CD4-positive, alpha-beta T cell (primary cell): Measurements from ENCODE around the gene SYNRG. TPM values are rescaled to one million over a fixed set of nuclear protein-coding genes. Genes with fewer than 3 reads are reported as not detected.

Experiments used
- ATAC-seq: fragments of 200-7000 bp; cut with Tn5 transposase; one replicate; pipeline ENCODE4 v1.10.0; 2022; ENCODE audit warnings: mild to moderate bottlenecking; ENCODE audit not compliant: poor library complexity
- CTCF ChIA-PET: fragments of 350-600 bp; sonication (Branson Sonifier 250); formaldehyde crosslinking; loops from one replicate; lab custom pipeline; 2021; ENCODE audit warnings: antibody characterized with exemption, inconsistent platforms; lab: Charles Lee
- POLR2A ChIA-PET: fragments of 350-600 bp; sonication (Branson Sonifier 250); formaldehyde crosslinking; loops from one replicate; lab custom pipeline; 2021; ENCODE audit warnings: antibody characterized with exemption, inconsistent platforms; lab: Charles Lee
- DNase-seq, 14 experiments: peaks; one replicate each; pipeline ENCODE4 v3.0.0-alpha.2; 2013 to 2020; ENCODE audit warnings: mixed read lengths in 2 of 14
- H3K27ac ChIP-seq, 2 donors: one replicate each; pipeline versions ENCODE4 v1.5.1 to v1.7.0; 2013; ENCODE audit warnings: low read length in 2 of 2, low read depth in 1 of 2, mild to moderate bottlenecking in 1 of 2
- H3K27me3 ChIP-seq, 2 experiments: 1 replicate in 1 of 2; 2 replicates in 1 of 2; pipeline versions ENCODE4 v1.6.1 to v1.7.0; 2013; ENCODE audit warnings: low read length in 2 of 2, control low read depth in 1 of 2, mild to moderate bottlenecking in 1 of 2, moderate library complexity in 1 of 2; ENCODE audit not compliant: insufficient read depth in 2 of 2, control insufficient read depth in 1 of 2
- H3K36me3 ChIP-seq: one replicate; pipeline ENCODE4 v1.6.1; 2013; ENCODE audit warnings: low read length, control low read depth; ENCODE audit not compliant: insufficient read depth
- H3K4me1 ChIP-seq: one replicate; pipeline ENCODE4 v1.6.1; 2013; ENCODE audit warnings: low read length, control low read depth; ENCODE audit not compliant: insufficient read depth
- H3K4me3 ChIP-seq: one replicate; pipeline ENCODE4 v1.5.1; 2013; ENCODE audit warnings: mild to moderate bottlenecking, low read length, moderate library complexity
- H3K9me3 ChIP-seq, 2 experiments: 1 replicate in 1 of 2; 2 replicates in 1 of 2; pipeline versions ENCODE4 v1.6.1 to v1.7.0; 2013; ENCODE audit warnings: low read length in 2 of 2, mild to moderate bottlenecking in 2 of 2, control low read depth in 1 of 2, moderate library complexity in 1 of 2; ENCODE audit not compliant: control insufficient read depth in 1 of 2, insufficient read depth in 1 of 2
- H3K27ac Mint-ChIP-seq: one replicate; pipeline ENCODE4 v1.8.0; 2020; ENCODE audit warnings: mixed read lengths
- H3K27me3 Mint-ChIP-seq: one replicate; pipeline ENCODE4 v1.8.0; 2021; ENCODE audit warnings: mixed read lengths
- H3K36me3 Mint-ChIP-seq: one replicate; pipeline ENCODE4 v1.8.0; 2021; ENCODE audit warnings: low read depth, mixed read lengths
- H3K4me1 Mint-ChIP-seq: one replicate; pipeline ENCODE4 v1.8.0; 2021; ENCODE audit warnings: low read depth, mixed read lengths
- H3K4me3 Mint-ChIP-seq: one replicate; pipeline ENCODE4 v1.8.0; 2020; ENCODE audit warnings: mild to moderate bottlenecking, mixed read lengths
- H3K9me3 Mint-ChIP-seq: one replicate; pipeline ENCODE4 v1.8.0; 2020; ENCODE audit warnings: mixed read lengths
- CTCF ChIP-seq: fragments of 200-600 bp; IDR thresholded peaks from one replicate; pipeline ENCODE4 v1.8.0; 2022; ENCODE audit warnings: antibody characterized with exemption, mild to moderate bottlenecking
- intact Hi-C, 2 experiments: fragments of 100-400 bp; cut with DNase I in 1 of 2; cut with micrococcal nuclease in 1 of 2; formaldehyde crosslinking; loops; one replicate each; pipeline versions ENCODE4 v1.15.1 to v1.9.0; 2023 to 2025; cut with DNase I, micrococcal nuclease
- total RNA-seq, 174 experiments: library from RNA in 2 of 174; stranded (reverse) in 2 of 174; gene quantifications; one replicate each; pipeline ENCODE4 v1.2.3 and lab custom pipeline; 2021 to 2026

Gene SYNRG
- total RNA-seq, 2 experiments from 2014 or later = 40.0 to 45.8 TPM

- ChIA-PET POLR2A (no interaction called here), CTCF (no interaction called here)
- H3K27me3 ChIP-seq = no peaks in the 10 kb centered on the region
- H3K4me1 ChIP-seq = no peaks in the 10 kb centered on the region
- Mint-ChIP-seq H3K4me1 (no peaks in the 10 kb centered on the region), H3K27ac (no peak overlapping the region), H3K4me3 (no peak overlapping the region), H3K27me3 (no peaks in the 10 kb centered on the region), H3K9me3 (no peaks in the 10 kb centered on the region), H3K36me3 (no peaks in the 10 kb centered on the region)
- no peak overlapping the region for H3K4me3 ChIP-seq
- ATAC-seq = no peak
- intact Hi-C loops = no loop called here
- TF ChIP-seq CTCF = no peak
- no peak for DNase-seq
- H3K36me3 ChIP-seq = no peaks in the 10 kb centered on the region
- no peaks in the 10 kb centered on the region for H3K9me3 ChIP-seq
- H3K27ac ChIP-seq = no peak overlapping the region
These were observed 108.8 kb downstream of the SYNRG start for GRCh38 chr17:37500378-37500777.

GRCh38 chr17:37494971-37495370 lies 114.2 kb downstream of the SYNRG start:
- Histone ChIP-seq H3K9me3 (no peaks in the 10 kb centered on the region), H3K27me3 (no peaks in the 10 kb centered on the region), H3K4me3 (no peak overlapping the region), H3K4me1 (peaks cover 13% of the 10 kb centered on the region), H3K27ac (no peak overlapping the region), H3K36me3 (no peaks in the 10 kb centered on the region)
- ATAC-seq (no peak), DNase-seq (no peak)
- Mint-ChIP-seq H3K4me1 (peaks cover 18% of the 10 kb centered on the region), H3K36me3 (peaks cover 4% of the 10 kb centered on the region), H3K9me3 (no peaks in the 10 kb centered on the region), H3K27me3 (no peaks in the 10 kb centered on the region), H3K4me3 (no peak overlapping the region), H3K27ac (no peak overlapping the region)
- TF ChIP-seq CTCF = no peak
- intact Hi-C loops = loop anchor here in 1 of 2 experiments (5.0 kb wide), 1 partner anchor 147 kb away; the partner anchor contains the start of gene DDX52
- POLR2A ChIA-PET = no interaction called here
- CTCF ChIA-PET = no interaction called here

- Mint-ChIP-seq H3K36me3 (peaks cover 4% of the 10 kb centered on the region), H3K27ac (no peak overlapping the region), H3K4me1 (peaks cover 18% of the 10 kb centered on the region), H3K4me3 (no peak overlapping the region), H3K27me3 (no peaks in the 10 kb centered on the region), H3K9me3 (no peaks in the 10 kb centered on the region)
- H3K27me3 ChIP-seq = no peaks in the 10 kb centered on the region
- no peaks in the 10 kb centered on the region for H3K9me3 ChIP-seq
- no peaks in the 10 kb centered on the region for H3K36me3 ChIP-seq
- peaks cover 13% of the 10 kb centered on the region for H3K4me1 ChIP-seq
- POLR2A ChIA-PET = no interaction called here
- CTCF ChIA-PET = interaction anchor here (0.5 kb wide), 1 partner anchor 49 kb away, joined by 3 read pairs; no protein-coding TSS in a partner anchor
- TF ChIP-seq CTCF = no peak
- H3K27ac ChIP-seq = no peak overlapping the region
- no peak for DNase-seq
- no peak for ATAC-seq
- H3K4me3 ChIP-seq = no peak overlapping the region
- intact Hi-C loops = loop anchor here in 1 of 2 experiments (5.0 kb wide), 1 partner anchor 148 kb away; the partner anchor contains the start of gene DDX52
These were observed 114.8 kb downstream of the SYNRG start for GRCh38 chr17:37494401-37494831.
